Nephron (organoid): ENCODE data around the gene AMER2.
"Not testable (repeated sequence)": the region's sequence is repeated elsewhere in the genome, so short reads cannot be mapped to it uniquely, and the experiment has no call there.

Source experiments
- H3K27ac Mint-ChIP-seq, 3 experiments: 2 replicates each; pipeline ENCODE4 v1.8.0; 2020; ENCODE audit warnings: mixed read lengths in 3 of 3, mild to moderate bottlenecking in 2 of 3, moderate library complexity in 1 of 3
- H3K27me3 Mint-ChIP-seq: 2 replicates; pipeline ENCODE4 v1.8.0; 2021; ENCODE audit warnings: low read depth, mild to moderate bottlenecking, moderate library complexity, mixed read lengths
- H3K36me3 Mint-ChIP-seq: 2 replicates; pipeline ENCODE4 v1.8.0; 2020; ENCODE audit warnings: low read depth, mixed read lengths
- H3K4me1 Mint-ChIP-seq: 2 replicates; pipeline ENCODE4 v1.8.0; 2020; ENCODE audit warnings: mixed read lengths
- H3K4me3 Mint-ChIP-seq, 3 experiments: 2 replicates each; pipeline ENCODE4 v1.8.0; 2020; ENCODE audit warnings: mild to moderate bottlenecking in 3 of 3, mixed read lengths in 3 of 3, moderate library complexity in 2 of 3
- H3K9me3 Mint-ChIP-seq: 2 replicates; pipeline ENCODE4 v1.8.0; 2020; ENCODE audit warnings: mixed read lengths
- CTCF ChIP-seq, 3 experiments: fragments of 200-600 bp; sonication (generic); IDR thresholded peaks; one replicate each; pipeline ENCODE4 v1.5.0; 2021; ENCODE audit warnings: antibody characterized with exemption in 3 of 3; ENCODE audit not compliant: unreplicated experiment in 3 of 3

The AMER2 gene

GRCh38 chr13:25169356-25169755 lies 2.7 kb downstream of the AMER2 start:
- Mint-ChIP-seq H3K36me3 (no peaks in the 10 kb centered on the region), H3K4me3 (peak overlapping the region; percentile 75 to 80 (median 77)), H3K27ac (no peak overlapping the region), H3K4me1 (peaks cover 6% of the 10 kb centered on the region), H3K27me3 (peaks cover 77% of the 10 kb centered on the region), H3K9me3 (no peaks in the 10 kb centered on the region)
- TF ChIP-seq CTCF (IDR thresholded peaks at IDR 0.05; ENCODE audit: unreplicated experiment in 3 of 3), result no peak

- no peak for TF ChIP-seq CTCF (IDR thresholded peaks at IDR 0.05; ENCODE audit: unreplicated experiment in 3 of 3)
- H3K4me3 Mint-ChIP-seq, result peak overlapping the region; percentile 37 to 80 (median 77)
- no peaks in the 10 kb centered on the region for H3K36me3 Mint-ChIP-seq
- no peaks in the 10 kb centered on the region for H3K9me3 Mint-ChIP-seq
- peaks cover 76% of the 10 kb centered on the region for H3K27me3 Mint-ChIP-seq
- H3K27ac Mint-ChIP-seq, result no peak overlapping the region
- peaks cover 6% of the 10 kb centered on the region for H3K4me1 Mint-ChIP-seq
Observed at GRCh38 chr13:25168790-25169189, 3.3 kb downstream of the AMER2 start.

DNA sequence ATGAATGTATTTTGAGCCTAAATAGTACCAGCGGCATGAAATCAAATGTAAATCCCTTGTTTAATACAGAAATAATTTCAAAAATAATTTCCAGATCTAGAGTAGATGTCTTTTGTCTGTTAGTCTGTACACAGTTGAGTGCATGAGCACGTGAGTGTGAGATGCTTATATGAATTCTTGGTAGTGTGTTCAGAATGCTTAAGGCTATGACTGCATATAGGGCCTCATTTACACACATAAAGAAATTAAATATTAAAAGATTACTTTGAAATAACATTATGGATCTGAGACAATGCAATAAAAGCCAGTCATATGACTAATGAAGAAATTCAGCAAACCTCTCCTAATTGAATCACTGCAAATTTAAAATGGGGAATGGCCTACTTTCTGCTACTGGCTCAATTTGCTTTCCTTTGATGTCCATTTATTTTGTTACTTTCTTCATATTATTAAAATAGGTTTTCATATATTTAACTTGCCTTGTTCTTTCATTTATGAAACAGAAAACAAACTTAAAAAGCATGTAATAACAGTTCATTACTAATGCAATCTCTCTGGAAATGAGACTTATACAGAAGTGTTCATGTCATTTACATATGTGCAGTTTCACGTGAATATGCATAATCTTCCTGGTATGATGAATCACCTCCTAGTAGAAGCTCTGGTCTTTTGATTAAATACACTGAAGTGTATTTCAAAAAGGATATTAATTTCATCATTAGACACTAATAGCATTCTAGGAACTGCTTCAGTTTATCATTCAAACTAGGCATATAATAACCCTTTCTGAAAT lies 4.5 kb downstream of the AMER2 start:
- Mint-ChIP-seq H3K9me3 (no peaks in the 10 kb centered on the region), H3K36me3 (no peaks in the 10 kb centered on the region), H3K27me3 (peaks cover 68% of the 10 kb centered on the region), H3K4me3 (no peak overlapping the region), H3K27ac (no peak overlapping the region), H3K4me1 (peaks cover 6% of the 10 kb centered on the region)
- TF ChIP-seq CTCF (IDR thresholded peaks at IDR 0.05; ENCODE audit: unreplicated experiment in 3 of 3), result no peak

DNA sequence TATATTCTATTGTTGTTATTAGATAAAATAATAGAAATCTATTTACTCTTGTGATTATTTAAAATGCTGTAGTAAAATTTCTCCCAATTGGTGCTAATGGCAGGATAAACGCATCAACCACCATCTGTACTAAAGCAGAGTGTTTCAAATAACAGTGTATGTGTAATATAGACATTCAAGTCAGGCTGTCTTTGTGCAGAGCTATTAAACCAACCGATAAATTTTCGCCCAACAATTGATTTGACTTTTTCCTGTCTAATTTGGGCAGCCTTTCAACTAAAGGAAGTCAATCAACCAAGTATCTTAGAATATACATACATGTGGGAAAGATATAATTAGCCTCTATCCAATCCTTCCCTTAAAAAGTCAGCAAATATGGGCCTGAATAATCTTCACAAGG lies 5.8 kb downstream of the AMER2 start:
- Mint-ChIP-seq H3K36me3 (no peaks in the 10 kb centered on the region), H3K4me3 (no peak overlapping the region), H3K4me1 (no peaks in the 10 kb centered on the region), H3K27ac (no peak overlapping the region), H3K27me3 (peaks cover 55% of the 10 kb centered on the region), H3K9me3 (no peaks in the 10 kb centered on the region)
- no peak for TF ChIP-seq CTCF (IDR thresholded peaks at IDR 0.05; ENCODE audit: unreplicated experiment in 3 of 3)

DNA sequence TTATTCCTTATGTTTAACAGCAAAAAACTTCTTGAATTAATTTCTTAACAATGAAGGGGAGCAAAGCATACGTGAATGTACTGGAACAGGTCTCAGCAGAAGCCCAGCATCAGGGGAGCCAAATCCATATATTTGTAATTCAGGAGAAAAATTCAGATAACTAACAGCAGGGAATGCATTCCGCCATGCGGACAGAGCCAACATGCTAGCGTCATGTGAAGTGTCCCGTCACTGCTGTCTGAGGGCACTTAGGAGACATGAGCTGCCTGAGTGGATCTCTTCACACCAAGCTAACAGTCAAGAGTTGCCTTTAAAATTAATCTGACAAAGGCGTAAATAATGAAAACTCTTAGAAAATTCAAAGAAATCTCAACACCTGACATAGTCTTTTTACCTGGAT lies 6.4 kb downstream of the AMER2 start:
- Mint-ChIP-seq H3K27me3 (peaks cover 49% of the 10 kb centered on the region), H3K4me3 (no peak overlapping the region), H3K36me3 (no peaks in the 10 kb centered on the region), H3K27ac (no peak overlapping the region), H3K4me1 (no peaks in the 10 kb centered on the region), H3K9me3 (no peaks in the 10 kb centered on the region)
- no peak for TF ChIP-seq CTCF (IDR thresholded peaks at IDR 0.05; ENCODE audit: unreplicated experiment in 3 of 3)

DNA sequence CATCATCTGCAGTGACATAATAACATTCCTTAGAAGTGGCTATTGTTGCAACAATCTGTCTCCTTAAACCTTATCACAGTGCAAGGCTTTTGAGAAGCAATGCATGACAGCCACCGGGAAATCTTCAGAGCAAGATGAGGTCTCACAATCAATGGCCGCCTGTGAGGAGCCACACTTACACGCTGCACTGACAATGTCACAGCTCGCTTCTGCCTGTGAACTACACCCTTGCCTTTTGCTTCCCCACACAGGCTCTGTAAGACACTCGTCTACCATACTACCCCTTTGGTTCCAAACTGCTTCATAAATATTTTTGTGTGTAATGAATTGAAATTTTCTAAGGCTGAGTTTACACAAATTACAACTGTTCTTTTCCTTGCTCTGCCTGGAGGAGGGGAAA lies 6.9 kb downstream of the AMER2 start:
- H3K27me3 Mint-ChIP-seq, result peaks cover 45% of the 10 kb centered on the region
- H3K4me1 Mint-ChIP-seq, H3K9me3 Mint-ChIP-seq, H3K27ac Mint-ChIP-seq, H3K36me3 Mint-ChIP-seq, H3K4me3 Mint-ChIP-seq: not testable (repeated sequence)
